Esophagus squamous epithelium (tissue), 5 donors: ENCODE results near the gene DVL1. TPM values are rescaled to one million over a fixed set of nuclear protein-coding genes. Genes with fewer than 3 reads are reported as not detected.

Experiments
- DNase-seq: peaks from one replicate; lab custom pipeline; 2025; lab: John Stamatoyannopoulos, UW
- H3K27ac ChIP-seq, 4 donors: fragments of 200-600 bp; sonication (generic); one replicate each; pipeline ENCODE4 v1.5.1; 2016 to 2019; ENCODE audit warnings: mild to moderate bottlenecking in 1 of 4
- H3K27me3 ChIP-seq, 4 donors: fragments of 200-600 bp; sonication (generic); 1 replicate in 3 of 4; 2 replicates in 1 of 4; pipeline versions ENCODE4 v1.5.1 to v1.6.0; 2017 to 2021; ENCODE audit warnings: antibody characterized with exemption in 1 of 4
- H3K36me3 ChIP-seq, 3 donors: fragments of 200-600 bp; sonication (generic); one replicate each; pipeline ENCODE4 v1.5.1; 2016 to 2019
- H3K4me1 ChIP-seq, 3 donors: fragments of 200-600 bp; sonication (generic); one replicate each; pipeline ENCODE4 v1.5.1; 2017 to 2019
- H3K4me3 ChIP-seq, 4 donors: fragments of 200-600 bp; sonication (generic); 1 replicate in 3 of 4; 2 replicates in 1 of 4; pipeline ENCODE4 v1.5.1; 2016 to 2019; ENCODE audit warnings: mild to moderate bottlenecking in 2 of 4, moderate library complexity in 1 of 4
- H3K9me3 ChIP-seq, 3 donors: fragments of 200-600 bp; sonication (generic); one replicate each; pipeline ENCODE4 v1.5.1; 2016 to 2019
- POLR2A ChIP-seq, 4 donors: fragments of 450-650 bp; IDR thresholded peaks; one replicate each; pipeline ENCODE4 v1.6.1; 2017; ENCODE audit warnings: antibody characterized with exemption in 4 of 4, mild to moderate bottlenecking in 4 of 4, moderate library complexity in 3 of 4
- WGBS, 2 donors: methylation state at CpG; one replicate each; pipeline ENCODE4 v1.1.5; 2018; 5-methylcytosine and 5-hydroxymethylcytosine counted together
- intact Hi-C: fragments of 100-400 bp; cut with DNase I; formaldehyde crosslinking; loops from one replicate; pipeline ENCODE4 v1.15.0; 2022
- total RNA-seq, 4 donors: library from RNA; depleted of rRNA; stranded (reverse); fragments of >200 nt; gene quantifications; one replicate each; pipeline ENCODE4 v1.1.0, GENCODE V29; 2016
- TF ChIP-seq, protein P1 (sequence below), 6 experiments: fragments of 450-650 bp in 4 of 6; fragments of 200-600 bp in 2 of 6; sonication (generic) in 2 of 6; IDR thresholded peaks; one replicate each; pipeline ENCODE4 v1.5.1; 2016 to 2019; ENCODE audit warnings: antibody characterized with exemption in 6 of 6, mild to moderate bottlenecking in 4 of 6, moderate library complexity in 4 of 6
- donor health status: DM: yes; HTN: yes; CAD: no.

The DVL1 gene
- total RNA-seq, 4 donors from 2014 or later = 63.5 to 111 (median 88.0) TPM

DNA sequence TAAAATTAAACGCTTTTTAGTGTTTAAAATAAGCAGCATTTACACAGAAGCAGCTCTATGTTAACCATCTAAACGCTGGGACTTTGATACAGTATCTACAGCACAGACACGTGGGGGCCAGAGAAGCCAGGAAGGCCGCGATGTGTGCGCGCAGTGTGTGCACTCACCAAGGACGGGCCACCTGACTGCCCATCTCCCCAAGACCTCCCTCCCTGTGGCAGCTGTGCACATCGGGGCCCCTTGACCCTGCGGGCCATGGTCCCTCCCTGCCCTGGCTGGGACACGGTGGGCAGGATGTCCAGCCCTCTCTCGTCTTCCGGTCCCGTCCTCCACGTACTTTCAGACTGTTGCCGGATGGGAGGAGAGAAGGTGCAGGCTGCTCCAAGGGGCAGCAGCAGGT lies 13.9 kb downstream of the DVL1 start:
- no peak overlapping the region for H3K27ac ChIP-seq
- TF ChIP-seq POLR2A (IDR thresholded peaks at IDR 0.05) = no peak
- TF ChIP-seq, protein P1, sequence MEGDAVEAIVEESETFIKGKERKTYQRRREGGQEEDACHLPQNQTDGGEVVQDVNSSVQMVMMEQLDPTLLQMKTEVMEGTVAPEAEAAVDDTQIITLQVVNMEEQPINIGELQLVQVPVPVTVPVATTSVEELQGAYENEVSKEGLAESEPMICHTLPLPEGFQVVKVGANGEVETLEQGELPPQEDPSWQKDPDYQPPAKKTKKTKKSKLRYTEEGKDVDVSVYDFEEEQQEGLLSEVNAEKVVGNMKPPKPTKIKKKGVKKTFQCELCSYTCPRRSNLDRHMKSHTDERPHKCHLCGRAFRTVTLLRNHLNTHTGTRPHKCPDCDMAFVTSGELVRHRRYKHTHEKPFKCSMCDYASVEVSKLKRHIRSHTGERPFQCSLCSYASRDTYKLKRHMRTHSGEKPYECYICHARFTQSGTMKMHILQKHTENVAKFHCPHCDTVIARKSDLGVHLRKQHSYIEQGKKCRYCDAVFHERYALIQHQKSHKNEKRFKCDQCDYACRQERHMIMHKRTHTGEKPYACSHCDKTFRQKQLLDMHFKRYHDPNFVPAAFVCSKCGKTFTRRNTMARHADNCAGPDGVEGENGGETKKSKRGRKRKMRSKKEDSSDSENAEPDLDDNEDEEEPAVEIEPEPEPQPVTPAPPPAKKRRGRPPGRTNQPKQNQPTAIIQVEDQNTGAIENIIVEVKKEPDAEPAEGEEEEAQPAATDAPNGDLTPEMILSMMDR (IDR thresholded peaks at IDR 0.05) = no peak
- intact Hi-C loops = no loop called here
- WGBS, 2 donors = 84 to 85% methylated on average over 6 to 9 of the region's 16 CpGs
- peaks cover 25 to 53% (median 39%) of the 10 kb centered on the region in 3 donors for H3K36me3 ChIP-seq
- no peak for DNase-seq
- no peak overlapping the region for H3K4me3 ChIP-seq
- H3K9me3 ChIP-seq = no peaks in the 10 kb centered on the region
- H3K27me3 ChIP-seq = peaks cover 0 to 9% (median 0%) of the 10 kb centered on the region in 4 donors
- peaks cover 31 to 58% (median 33%) of the 10 kb centered on the region in 3 donors for H3K4me1 ChIP-seq

DNA sequence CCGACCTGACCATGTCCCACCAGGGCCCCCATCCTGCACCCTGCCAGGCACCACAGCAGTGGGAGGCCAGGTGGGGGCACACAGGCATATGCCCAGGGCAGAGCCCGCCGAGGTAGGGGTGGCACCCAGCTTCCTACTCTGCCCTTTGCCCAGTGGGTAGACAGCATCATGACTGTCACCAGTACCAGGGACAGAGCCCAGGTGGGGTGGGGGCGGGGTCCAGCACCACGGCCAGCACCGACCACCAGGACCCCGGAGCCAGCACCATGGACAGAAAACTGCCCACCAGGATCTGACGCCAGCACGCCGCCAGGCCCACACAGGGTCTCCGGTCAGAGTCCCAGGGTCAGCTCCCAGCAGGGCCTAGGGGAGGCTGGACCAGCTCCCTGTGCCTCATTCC lies 14.4 kb downstream of the DVL1 start:
- Histone ChIP-seq H3K9me3 (no peaks in the 10 kb centered on the region), H3K36me3 (peaks cover 25 to 48% (median 34%) of the 10 kb centered on the region in 3 donors), H3K4me1 (peaks cover 31 to 62% (median 33%) of the 10 kb centered on the region in 3 donors), H3K27me3 (peaks cover 0 to 9% (median 0%) of the 10 kb centered on the region in 4 donors), H3K4me3 (no peak overlapping the region), H3K27ac (no peak overlapping the region)
- WGBS, 2 donors = 94 to 100% methylated on average over 1 to 3 of the region's 11 CpGs
- no peak for DNase-seq
- TF ChIP-seq, protein P1 (IDR thresholded peaks at IDR 0.05) = no peak
- TF ChIP-seq POLR2A (IDR thresholded peaks at IDR 0.05) = no peak
- intact Hi-C loops = no loop called here

DNA sequence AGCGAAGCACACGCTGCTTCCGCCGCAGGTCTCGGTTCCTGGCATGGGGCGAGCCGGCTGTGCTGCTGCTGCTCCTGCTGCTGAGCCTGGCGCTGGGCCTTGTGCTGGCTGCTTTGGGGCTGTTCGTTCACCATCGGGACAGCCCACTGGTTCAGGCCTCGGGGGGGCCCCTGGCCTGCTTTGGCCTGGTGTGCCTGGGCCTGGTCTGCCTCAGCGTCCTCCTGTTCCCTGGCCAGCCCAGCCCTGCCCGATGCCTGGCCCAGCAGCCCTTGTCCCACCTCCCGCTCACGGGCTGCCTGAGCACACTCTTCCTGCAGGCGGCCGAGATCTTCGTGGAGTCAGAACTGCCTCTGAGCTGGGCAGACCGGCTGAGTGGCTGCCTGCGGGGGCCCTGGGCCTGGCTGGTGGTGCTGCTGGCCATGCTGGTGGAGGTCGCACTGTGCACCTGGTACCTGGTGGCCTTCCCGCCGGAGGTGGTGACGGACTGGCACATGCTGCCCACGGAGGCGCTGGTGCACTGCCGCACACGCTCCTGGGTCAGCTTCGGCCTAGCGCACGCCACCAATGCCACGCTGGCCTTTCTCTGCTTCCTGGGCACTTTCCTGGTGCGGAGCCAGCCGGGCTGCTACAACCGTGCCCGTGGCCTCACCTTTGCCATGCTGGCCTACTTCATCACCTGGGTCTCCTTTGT lies 15.5 kb downstream of the DVL1 start:
- H3K9me3 ChIP-seq = no peaks in the 10 kb centered on the region
- no peak for DNase-seq
- peak overlapping the region in 3 of 4 donors; percentile 18 to 23 (median 18) for H3K4me3 ChIP-seq
- H3K27me3 ChIP-seq = peaks cover 0 to 9% (median 0%) of the 10 kb centered on the region in 4 donors
- peaks cover 16 to 40% (median 27%) of the 10 kb centered on the region in 3 donors for H3K36me3 ChIP-seq
- WGBS, 2 donors = 94% methylated on average over 8 of the region's 36 CpGs; no CpG with 5 or more reads in 1 of the 2 donors
- peak overlapping the region in 3 of 4 donors; percentile 23 to 53 (median 51) for H3K27ac ChIP-seq
- no peak for TF ChIP-seq POLR2A (IDR thresholded peaks at IDR 0.05)
- TF ChIP-seq, protein P1 (IDR thresholded peaks at IDR 0.05) = no peak
- intact Hi-C loops = no loop called here
- peaks cover 31 to 61% (median 33%) of the 10 kb centered on the region in 3 donors for H3K4me1 ChIP-seq

GRCh38 chr1:1332774-1333480 lies 16.3 kb downstream of the DVL1 start:
- peaks cover 12 to 40% (median 27%) of the 10 kb centered on the region in 3 donors for H3K36me3 ChIP-seq
- intact Hi-C loops = no loop called here
- H3K4me1 ChIP-seq = peaks cover 31 to 54% (median 33%) of the 10 kb centered on the region in 3 donors
- no peaks in the 10 kb centered on the region for H3K9me3 ChIP-seq
- H3K27ac ChIP-seq = peak overlapping the region in 3 of 4 donors; percentile 23 to 53 (median 51)
- WGBS, 2 donors = 31% methylated on average over 8 of the region's 48 CpGs; no CpG with 5 or more reads in 1 of the 2 donors
- no peak for DNase-seq
- TF ChIP-seq, protein P1 (IDR thresholded peaks at IDR 0.05) = no peak
- TF ChIP-seq POLR2A (IDR thresholded peaks at IDR 0.05) = no peak
- peaks cover 0 to 9% (median 0%) of the 10 kb centered on the region in 4 donors for H3K27me3 ChIP-seq
- peak overlapping the region in 3 of 4 donors; percentile 18 to 23 (median 18) for H3K4me3 ChIP-seq
